ENCODE results near the gene RBM17. TPM values are rescaled to one million over a fixed set of nuclear protein-coding genes. Genes with fewer than 3 reads are reported as not detected.

Gene RBM17
- total RNA-seq, 2 donors from 2014 or later = 40.5 to 59.2 TPM

- no peak overlapping the region for H3K27ac ChIP-seq
- no peaks in the 10 kb centered on the region for H3K36me3 ChIP-seq
- H3K4me1 ChIP-seq (replicated peaks) = no peaks in the 10 kb centered on the region
- 88% methylated on average over 17 of the region's 17 CpGs for WGBS
- intact Hi-C loops (cut with DNase I) = no loop called here
- no peak overlapping the region for H3K4me3 ChIP-seq
- TF ChIP-seq CTCF (IDR thresholded peaks at IDR 0.05) = no peak
- no peak for TF ChIP-seq POLR2AphosphoS5 (IDR thresholded peaks at IDR 0.05)
- no peak for TF ChIP-seq POLR2A (IDR thresholded peaks at IDR 0.05)
- H3K27me3 ChIP-seq (replicated peaks; ENCODE audit: insufficient read depth) = no peaks in the 10 kb centered on the region
- no peaks in the 10 kb centered on the region for H3K9me3 ChIP-seq
- no peak for DNase-seq (ENCODE audit: low spot score)
Observed at GRCh38 chr10:6052247-6053221, 36.3 kb upstream of the RBM17 start.

- intact Hi-C loops (cut with DNase I) = no loop called here
- H3K4me3 ChIP-seq = no peak overlapping the region
- WGBS = 91% methylated on average over 4 of the region's 4 CpGs
- H3K9me3 ChIP-seq = no peaks in the 10 kb centered on the region
- no peak for DNase-seq (ENCODE audit: low spot score)
- no peaks in the 10 kb centered on the region for H3K36me3 ChIP-seq
- no peaks in the 10 kb centered on the region for H3K4me1 ChIP-seq (replicated peaks)
- TF ChIP-seq POLR2AphosphoS5 (IDR thresholded peaks at IDR 0.05) (no peak), CTCF (IDR thresholded peaks at IDR 0.05) (no peak), POLR2A (IDR thresholded peaks at IDR 0.05) (no peak)
- H3K27me3 ChIP-seq (replicated peaks; ENCODE audit: insufficient read depth) = no peaks in the 10 kb centered on the region
- H3K27ac ChIP-seq = no peak overlapping the region
Observed at GRCh38 chr10:6053303-6053702, 35.5 kb upstream of the RBM17 start.

- Histone ChIP-seq H3K27ac (no peak overlapping the region), H3K4me1 (replicated peaks) (no peaks in the 10 kb centered on the region), H3K27me3 (replicated peaks; ENCODE audit: insufficient read depth) (no peaks in the 10 kb centered on the region), H3K36me3 (no peaks in the 10 kb centered on the region), H3K4me3 (no peak overlapping the region), H3K9me3 (no peaks in the 10 kb centered on the region)
- 61% methylated on average over 18 of the region's 18 CpGs for WGBS
- DNase-seq (ENCODE audit: low spot score) = no peak
- intact Hi-C loops (cut with DNase I) = no loop called here
- TF ChIP-seq CTCF (IDR thresholded peaks at IDR 0.05) = no peak
- TF ChIP-seq POLR2AphosphoS5 (IDR thresholded peaks at IDR 0.05) = no peak
- no peak for TF ChIP-seq POLR2A (IDR thresholded peaks at IDR 0.05)
Observed at GRCh38 chr10:6053816-6054631, 34.8 kb upstream of the RBM17 start.

GRCh38 chr10:6054884-6055283, 34.0 kb upstream of the RBM17 start:
- Histone ChIP-seq H3K27ac (no peak overlapping the region), H3K4me1 (replicated peaks) (no peaks in the 10 kb centered on the region), H3K27me3 (replicated peaks; ENCODE audit: insufficient read depth) (no peaks in the 10 kb centered on the region), H3K36me3 (no peaks in the 10 kb centered on the region), H3K9me3 (no peaks in the 10 kb centered on the region), H3K4me3 (no peak overlapping the region)
- no peak for TF ChIP-seq POLR2A (IDR thresholded peaks at IDR 0.05)
- no peak for TF ChIP-seq CTCF (IDR thresholded peaks at IDR 0.05)
- no peak for TF ChIP-seq POLR2AphosphoS5 (IDR thresholded peaks at IDR 0.05)
- DNase-seq (ENCODE audit: low spot score) = no peak
- intact Hi-C loops (cut with DNase I) = no loop called here
- WGBS = 90% methylated on average over 5 of the region's 5 CpGs
